GM19397 (cell line): Measurements from ENCODE around the gene GET4.
A peak's percentile ranks its signal among the peaks of the same experiment; 100 is the strongest.

ENCODE experiments used
- ATAC-seq: cut with Tn5 transposase; IDR thresholded peaks from one replicate; pipeline ENCODE4 v1.9.1; 2021; ENCODE audit warnings: mild to moderate bottlenecking, moderate library complexity; ENCODE audit not compliant: unreplicated experiment

GET4 gene

GRCh38 chr7:876077-876971, at the start of gene GET4:
Gene GET4, plus strand, starts transcription at chr7:876554. Its CDS starts 92 bp downstream, at chr7:876646.
- ATAC-seq: peak; percentile 76

- no peak for ATAC-seq
Measured at GRCh38 chr7:828793-829561, 47.4 kb upstream of the GET4 start.

GRCh38 chr7:830069-830468, 46.3 kb upstream of the GET4 start:
- no peak for ATAC-seq

GRCh38 chr7:831596-832166, 44.7 kb upstream of the GET4 start:
- no peak for ATAC-seq

- ATAC-seq: no peak
Measured at GRCh38 chr7:832167-832967, 44.0 kb upstream of the GET4 start, which contains the start of gene SUN1. Gene SUN1, plus strand, starts transcription at chr7:832476. Its CDS starts 49 bp downstream, at chr7:832525.

GRCh38 chr7:832968-833424, 43.4 kb upstream of the GET4 start:
- no peak for ATAC-seq

GRCh38 chr7:833601-834258, 42.6 kb upstream of the GET4 start:
- ATAC-seq: no peak

GRCh38 chr7:834277-834676, 42.1 kb upstream of the GET4 start:
- ATAC-seq: no peak

GRCh38 chr7:835021-835420, 41.3 kb upstream of the GET4 start:
- no peak for ATAC-seq

GRCh38 chr7:835485-836401, 40.6 kb upstream of the GET4 start:
- no peak for ATAC-seq

GRCh38 chr7:836429-836828, 39.9 kb upstream of the GET4 start:
- ATAC-seq: no peak

- no peak for ATAC-seq
Measured at GRCh38 chr7:837001-837400, 39.4 kb upstream of the GET4 start.

- no peak for ATAC-seq
Measured at GRCh38 chr7:840001-840600, 36.3 kb upstream of the GET4 start.

GRCh38 chr7:841943-842342, 34.4 kb upstream of the GET4 start:
- ATAC-seq: no peak

- no peak for ATAC-seq
Measured at GRCh38 chr7:842431-843031, 33.8 kb upstream of the GET4 start.

- no peak for ATAC-seq
Measured at GRCh38 chr7:843230-843629, 33.1 kb upstream of the GET4 start.

- no peak for ATAC-seq
Measured at GRCh38 chr7:844043-844442, 32.3 kb upstream of the GET4 start.

- no peak for ATAC-seq
Measured at GRCh38 chr7:844514-844913, 31.8 kb upstream of the GET4 start.
